Common myeloid progenitor, CD34-positive (primary cell): Measurements from ENCODE around the gene NEK10.

Experiments
- CTCF ChIA-PET: fragments of 350-600 bp; sonication (Branson Sonifier 250); formaldehyde crosslinking; loops from one replicate; lab custom pipeline; 2021; ENCODE audit warnings: antibody characterized with exemption; lab: Charles Lee
- POLR2A ChIA-PET: fragments of 350-600 bp; sonication (Branson Sonifier 250); formaldehyde crosslinking; loops from one replicate; lab custom pipeline; 2021; ENCODE audit warnings: antibody characterized with exemption; lab: Charles Lee
- DNase-seq, 3 donors: peaks; one replicate each; pipeline versions ENCODE4 v3.0.0 to v3.0.0-alpha.2; 2013
- H3K27ac ChIP-seq, 2 experiments: 1 replicate in 1 of 2; 2 replicates in 1 of 2; pipeline ENCODE4 v1.7.0; 2013; ENCODE audit warnings: inconsistent platforms in 2 of 2, low read length in 2 of 2, mild to moderate bottlenecking in 2 of 2, low read depth in 1 of 2, moderate library complexity in 1 of 2; ENCODE audit not compliant: severe bottlenecking in 2 of 2, insufficient read depth in 1 of 2, poor library complexity in 1 of 2
- H3K27me3 ChIP-seq, 5 experiments: replicated peaks in 2 of 5; 1 replicate in 3 of 5; 2 replicates in 2 of 5; pipeline versions ENCODE4 v1.6.1 to v1.7.0; 2013; ENCODE audit warnings: low read length in 4 of 5, mild to moderate bottlenecking in 2 of 5, moderate library complexity in 2 of 5, inconsistent platforms in 1 of 5; ENCODE audit not compliant: insufficient read depth in 5 of 5, control insufficient read depth in 4 of 5
- H3K36me3 ChIP-seq, 4 experiments: 1 replicate in 2 of 4; 2 replicates in 2 of 4; pipeline versions ENCODE4 v1.6.1 to v1.7.0; 2013; ENCODE audit warnings: low read length in 3 of 4, control low read depth in 1 of 4, mild to moderate bottlenecking in 1 of 4; ENCODE audit not compliant: control insufficient read depth in 4 of 4, insufficient read depth in 4 of 4
- H3K4me1 ChIP-seq, 4 experiments: 1 replicate in 3 of 4; 2 replicates in 1 of 4; pipeline versions ENCODE4 v1.6.1 to v1.7.1; 2013; ENCODE audit warnings: low read length in 3 of 4, mild to moderate bottlenecking in 3 of 4, control low read depth in 1 of 4, inconsistent platforms in 1 of 4, moderate library complexity in 1 of 4; ENCODE audit not compliant: control insufficient read depth in 4 of 4, insufficient read depth in 4 of 4; ENCODE audit errors: control extremely low read depth in 1 of 4
- H3K4me3 ChIP-seq, 7 experiments: 1 replicate in 4 of 7; 2 replicates in 3 of 7; pipeline versions ENCODE4 v1.5.1 to v1.7.0; 2013; ENCODE audit warnings: mild to moderate bottlenecking in 7 of 7, low read length in 6 of 7, moderate library complexity in 6 of 7, inconsistent platforms in 2 of 7, low read depth in 2 of 7, control low read depth in 1 of 7; ENCODE audit not compliant: insufficient read depth in 4 of 7, control insufficient read depth in 1 of 7; ENCODE audit errors: extremely low read depth in 1 of 7
- H3K9me3 ChIP-seq, 5 experiments: 1 replicate in 4 of 5; 2 replicates in 1 of 5; pipeline versions ENCODE4 v1.6.1 to v1.7.1; 2013; ENCODE audit warnings: low read length in 4 of 5, mild to moderate bottlenecking in 2 of 5, inconsistent platforms in 1 of 5, low read depth in 1 of 5, moderate library complexity in 1 of 5; ENCODE audit not compliant: control insufficient read depth in 4 of 5, insufficient read depth in 2 of 5; ENCODE audit errors: control extremely low read depth in 1 of 5
- WGBS: methylation state at CpG from one replicate; pipeline ENCODE4 v1.1.5; 2013; ENCODE audit not compliant: insufficient coverage; 5-methylcytosine and 5-hydroxymethylcytosine counted together

Gene NEK10

DNA sequence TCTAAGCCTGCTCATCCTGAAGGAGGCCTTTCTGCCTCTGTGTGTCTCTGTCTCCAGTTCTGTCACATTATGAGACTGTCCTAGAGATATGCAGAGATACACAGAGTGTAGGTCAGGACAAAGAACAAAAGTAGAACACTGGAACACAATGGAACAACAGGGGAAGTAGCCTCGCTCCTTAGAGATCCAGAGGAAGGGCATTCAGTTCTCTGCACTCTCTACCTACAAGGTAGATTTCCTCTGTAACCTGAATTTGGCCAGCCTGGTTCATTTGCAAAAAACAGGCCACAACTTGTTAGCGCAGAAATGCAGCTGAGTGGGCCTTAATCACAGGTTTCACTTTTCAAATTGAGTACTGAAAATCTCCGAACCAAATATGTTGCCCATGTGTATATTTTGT lies 19.4 kb downstream of the NEK10 start:
- Histone ChIP-seq H3K36me3 (no peaks in the 10 kb centered on the region), H3K9me3 (no peaks in the 10 kb centered on the region), H3K4me1 (peaks cover 0 to 17% (median 8%) of the 10 kb centered on the region in 4 experiments), H3K4me3 (no peak overlapping the region), H3K27me3 (no peaks in the 10 kb centered on the region), H3K27ac (no peak overlapping the region)
- CTCF ChIA-PET, result no interaction called here
- no peak for DNase-seq
- WGBS, result 94% methylated on average over 3 of the region's 3 CpGs
- POLR2A ChIA-PET, result no interaction called here

DNA sequence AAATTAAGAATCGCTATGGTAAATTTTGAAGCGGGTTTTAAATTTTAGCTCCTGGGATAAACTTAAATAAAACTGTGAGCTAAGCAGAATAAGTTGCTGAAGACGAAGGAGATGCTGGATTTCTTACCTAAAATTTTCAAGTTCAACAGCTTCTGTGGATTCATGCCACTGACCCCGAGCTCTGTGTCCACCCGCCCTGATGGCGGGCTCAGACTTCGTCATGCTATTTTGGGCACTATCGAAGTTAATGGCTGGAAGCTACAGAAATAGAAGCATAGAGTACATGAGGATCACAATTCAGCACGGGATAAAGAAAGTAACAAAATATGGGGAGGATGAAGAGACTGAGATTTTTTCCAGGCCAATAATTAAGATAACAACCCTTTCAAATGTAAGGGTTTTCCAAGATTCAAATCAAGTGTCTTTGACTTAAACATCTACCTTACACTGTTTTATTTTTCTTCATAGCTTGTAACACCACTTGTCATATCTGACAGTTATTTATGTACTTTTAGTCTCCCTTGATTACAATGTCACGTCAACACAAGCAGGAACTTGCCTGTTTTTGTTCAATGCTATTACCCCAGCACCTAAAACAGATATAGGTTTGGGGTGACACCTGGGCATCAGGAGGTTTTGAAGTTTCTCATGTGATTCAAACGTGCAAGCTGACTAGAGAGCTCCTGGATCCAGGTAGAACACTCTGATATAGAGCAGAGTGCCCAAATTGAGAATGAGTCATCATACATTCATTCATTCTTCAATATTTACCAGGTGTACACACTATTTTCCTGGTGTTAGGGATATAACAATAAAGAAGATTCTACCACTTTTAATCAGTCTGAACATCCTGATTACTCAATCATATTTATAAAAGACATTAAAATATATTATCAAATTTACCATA lies 23.0 kb downstream of the NEK10 start:
- H3K27me3 ChIP-seq, result no peaks in the 10 kb centered on the region
- peak overlapping the region in 1 of 2 experiments; percentile 73 for H3K27ac ChIP-seq
- H3K4me3 ChIP-seq, result no peak overlapping the region
- peaks cover 0 to 21% (median 7%) of the 10 kb centered on the region in 4 experiments for H3K4me1 ChIP-seq
- ChIA-PET CTCF (interaction anchor here (1.1 to 1.3 kb wide), 3 partner anchors 8 to 82 kb away, joined by 3 to 4 read pairs (median 3); no protein-coding TSS in a partner anchor), POLR2A (no interaction called here)
- WGBS, result 89% methylated on average over 7 of the region's 11 CpGs
- peak in 1 of 3 donors; percentile 30 for DNase-seq
- no peaks in the 10 kb centered on the region for H3K36me3 ChIP-seq
- peaks cover 0 to 1% (median 0%) of the 10 kb centered on the region in 5 experiments for H3K9me3 ChIP-seq

GRCh38 chr3:27345493-27345892 lies 23.7 kb downstream of the NEK10 start:
- peak; percentile 62 to 95 (median 93) for DNase-seq
- no peak overlapping the region for H3K4me3 ChIP-seq
- H3K9me3 ChIP-seq, result peaks cover 0 to 1% (median 0%) of the 10 kb centered on the region in 5 experiments
- H3K4me1 ChIP-seq, result peaks cover 0 to 21% (median 7%) of the 10 kb centered on the region in 4 experiments
- no peaks in the 10 kb centered on the region for H3K36me3 ChIP-seq
- CTCF ChIA-PET, result interaction anchor here (1.1 to 1.3 kb wide), 3 partner anchors 9 to 83 kb away, joined by 3 to 4 read pairs (median 3); no protein-coding TSS in a partner anchor
- H3K27ac ChIP-seq, result peak overlapping the region; percentile 57 to 73
- POLR2A ChIA-PET, result no interaction called here
- no peaks in the 10 kb centered on the region for H3K27me3 ChIP-seq
- 24% methylated on average over 4 of the region's 5 CpGs for WGBS

- POLR2A ChIA-PET, result no interaction called here
- no peak for DNase-seq
- Histone ChIP-seq H3K27ac (peak overlapping the region; percentile 57 to 73), H3K4me1 (peaks cover 0 to 21% (median 7%) of the 10 kb centered on the region in 4 experiments), H3K27me3 (no peaks in the 10 kb centered on the region), H3K9me3 (peaks cover 0 to 1% (median 0%) of the 10 kb centered on the region in 5 experiments), H3K36me3 (no peaks in the 10 kb centered on the region), H3K4me3 (no peak overlapping the region)
- WGBS, result no CpG with 5 or more reads among the region's 2 CpGs
- CTCF ChIA-PET, result interaction anchor here (1.1 to 1.8 kb wide), 4 partner anchors 9 to 83 kb away, joined by 3 to 5 read pairs (median 4); partner anchors contain the start of gene NEK10
Observed at GRCh38 chr3:27345045-27345444, 24.1 kb downstream of the NEK10 start.

- Histone ChIP-seq H3K4me3 (no peak overlapping the region), H3K27me3 (no peaks in the 10 kb centered on the region), H3K4me1 (peaks cover 0 to 18% (median 5%) of the 10 kb centered on the region in 4 experiments), H3K27ac (no peak overlapping the region), H3K9me3 (peaks cover 0 to 3% (median 0%) of the 10 kb centered on the region in 5 experiments), H3K36me3 (no peaks in the 10 kb centered on the region)
- POLR2A ChIA-PET, result no interaction called here
- WGBS, result no CpG with 5 or more reads among the region's 3 CpGs
- CTCF ChIA-PET, result interaction anchor here (1.8 kb wide), 1 partner anchor 25 kb away, joined by 5 read pairs; the partner anchor contains the start of gene NEK10
- DNase-seq, result no peak
Observed at GRCh38 chr3:27344192-27344591, 25.0 kb downstream of the NEK10 start.

DNA sequence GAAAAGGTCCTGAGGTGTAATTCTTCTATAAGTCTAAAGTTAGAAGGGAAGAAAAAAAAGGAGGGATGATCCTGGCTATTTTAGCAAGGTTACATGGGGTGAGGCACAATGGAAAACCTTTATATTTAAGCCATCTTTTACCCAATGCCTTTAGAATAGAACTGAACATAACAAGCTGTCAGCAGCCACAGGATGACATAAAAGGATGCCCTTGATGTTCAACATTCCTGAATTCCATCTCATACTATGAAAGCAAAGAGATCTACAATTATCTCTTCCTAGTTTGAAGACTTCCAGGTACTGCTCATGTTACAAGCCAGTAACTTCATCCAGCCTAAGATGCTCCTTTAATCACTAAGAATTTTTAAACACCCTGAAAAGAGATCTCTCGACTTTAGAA lies 26.9 kb downstream of the NEK10 start:
- no peaks in the 10 kb centered on the region for H3K36me3 ChIP-seq
- no peak overlapping the region for H3K27ac ChIP-seq
- CTCF ChIA-PET, result no interaction called here
- H3K4me1 ChIP-seq, result peaks cover 0 to 18% (median 5%) of the 10 kb centered on the region in 4 experiments
- peaks cover 0 to 3% (median 0%) of the 10 kb centered on the region in 5 experiments for H3K9me3 ChIP-seq
- H3K27me3 ChIP-seq, result no peaks in the 10 kb centered on the region
- WGBS, result 100% methylated on average over 1 of the region's 1 CpG
- no peak for DNase-seq
- POLR2A ChIA-PET, result no interaction called here
- H3K4me3 ChIP-seq, result no peak overlapping the region
